Middle frontal gyrus (tissue), 1 donor: ENCODE data around the gene ZNF587.
"Not testable (repeated sequence)": the region's sequence is repeated elsewhere in the genome, so short reads cannot be mapped to it uniquely, and the experiment has no call there.

Source experiments
- DNase-seq: peaks from one replicate; pipeline ENCODE4 v3.0.0-alpha.2; 2015; ENCODE audit warnings: low spot score; ENCODE audit errors: extremely low spot score

Gene ZNF587

GRCh38 chr19:57886046-57886445 is 36.4 kb downstream of the ZNF587 start:
- DNase-seq: no peak

- no peak for DNase-seq
Measured at GRCh38 chr19:57887195-57887941, 37.7 kb downstream of the ZNF587 start.

- no peak for DNase-seq
Measured at GRCh38 chr19:57888107-57888559, 38.5 kb downstream of the ZNF587 start.

- peak; percentile 65 for DNase-seq
Measured at GRCh38 chr19:57888560-57889231, 39.0 kb downstream of the ZNF587 start, which contains the start of gene ZNF814. ZNF814 (minus strand) TSS chr19:57889037; CDS start chr19:57888802, 235 bp downstream.

GRCh38 chr19:57890706-57891105 is 41.0 kb downstream of the ZNF587 start:
- not testable (repeated sequence) for DNase-seq

GRCh38 chr19:57900311-57900710 is 50.7 kb downstream of the ZNF587 start:
- no peak for DNase-seq

- no peak for DNase-seq
Measured at GRCh38 chr19:57903618-57904184, 54.0 kb downstream of the ZNF587 start.

- DNase-seq: no peak
Measured at GRCh38 chr19:57905258-57905657, 55.6 kb downstream of the ZNF587 start.

GRCh38 chr19:57907394-57907793 is 57.7 kb downstream of the ZNF587 start:
- no peak for DNase-seq

- no peak for DNase-seq
Measured at GRCh38 chr19:57914531-57914930, 64.9 kb downstream of the ZNF587 start.
